CD8-positive, alpha-beta memory T cell (primary cell): Measurements from ENCODE around the gene RIT2. TPM values are rescaled to one million over a fixed set of nuclear protein-coding genes. Genes with fewer than 3 reads are reported as not detected.

Experiments
- CTCF ChIA-PET: fragments of 350-600 bp; sonication (Branson Sonifier 250); formaldehyde crosslinking; loops from one replicate; lab custom pipeline; 2021; ENCODE audit warnings: antibody characterized with exemption; lab: Charles Lee
- POLR2A ChIA-PET: fragments of 350-600 bp; sonication (Branson Sonifier 250); formaldehyde crosslinking; loops from one replicate; lab custom pipeline; 2021; ENCODE audit warnings: antibody characterized with exemption; lab: Charles Lee
- DNase-seq, 5 donors: peaks; one replicate each; pipeline versions ENCODE4 v3.0.0 to v3.0.0-alpha.2; 2020 to 2022; ENCODE audit warnings: mixed read lengths in 1 of 5
- H3K27ac ChIP-seq: one replicate; pipeline ENCODE4 v1.7.0; 2013; ENCODE audit warnings: low read depth, mild to moderate bottlenecking, low read length, moderate library complexity
- H3K27me3 ChIP-seq: 2 replicates; pipeline ENCODE4 v1.7.0; 2013; ENCODE audit warnings: low read length, mild to moderate bottlenecking; ENCODE audit not compliant: insufficient read depth, poor library complexity, severe bottlenecking
- H3K36me3 ChIP-seq: 2 replicates; pipeline ENCODE4 v1.7.0; 2013; ENCODE audit warnings: mild to moderate bottlenecking, low read length, moderate library complexity; ENCODE audit not compliant: insufficient read depth
- H3K4me1 ChIP-seq: 2 replicates; pipeline ENCODE4 v1.7.0; 2013; ENCODE audit warnings: mild to moderate bottlenecking, low read length, moderate library complexity; ENCODE audit not compliant: insufficient read depth
- H3K4me3 ChIP-seq: 2 replicates; pipeline ENCODE4 v1.7.0; 2013; ENCODE audit warnings: mild to moderate bottlenecking, low read length
- H3K9me3 ChIP-seq: 2 replicates; pipeline ENCODE4 v1.7.0; 2013; ENCODE audit warnings: mild to moderate bottlenecking, low read length
- H3K27ac Mint-ChIP-seq, 8 donors: one replicate each; pipeline ENCODE4 v1.8.0; 2020 to 2021; ENCODE audit warnings: mixed read lengths in 8 of 8, mild to moderate bottlenecking in 6 of 8, inconsistent platforms in 3 of 8, moderate library complexity in 3 of 8
- H3K27me3 Mint-ChIP-seq, 2 donors: one replicate each; pipeline ENCODE4 v1.8.0; 2020 to 2021; ENCODE audit warnings: mixed read lengths in 2 of 2, mild to moderate bottlenecking in 1 of 2, moderate library complexity in 1 of 2
- H3K36me3 Mint-ChIP-seq, 3 donors: one replicate each; pipeline ENCODE4 v1.8.0; 2020 to 2021; ENCODE audit warnings: mixed read lengths in 3 of 3, inconsistent platforms in 1 of 3, mild to moderate bottlenecking in 1 of 3
- H3K4me1 Mint-ChIP-seq, 3 donors: one replicate each; pipeline ENCODE4 v1.8.0; 2020 to 2021; ENCODE audit warnings: mixed read lengths in 3 of 3, inconsistent platforms in 1 of 3, mild to moderate bottlenecking in 1 of 3
- H3K4me3 Mint-ChIP-seq, 7 donors: one replicate each; pipeline ENCODE4 v1.8.0; 2020 to 2021; ENCODE audit warnings: mixed read lengths in 7 of 7, mild to moderate bottlenecking in 6 of 7, moderate library complexity in 4 of 7, inconsistent platforms in 2 of 7
- H3K9me3 Mint-ChIP-seq, 5 donors: one replicate each; pipeline ENCODE4 v1.8.0; 2020 to 2022; ENCODE audit warnings: mixed read lengths in 5 of 5, mild to moderate bottlenecking in 3 of 5, moderate library complexity in 2 of 5, inconsistent platforms in 1 of 5
- polyA plus RNA-seq: library from polyadenylated mRNA; unstranded; fragments of 300-500 nt; fragmentation: Illumina TruSeq; gene quantifications from one replicate; pipeline ENCODE4 v1.2.3, GENCODE V29; 2021
- total RNA-seq, 2 experiments: library from RNA; stranded (reverse); gene quantifications; one replicate each; pipeline ENCODE4 v1.2.3, GENCODE V29; 2021

The RIT2 gene
- total and polyA plus RNA-seq, 3 experiments from 2014 or later, result not detected

- POLR2A ChIA-PET, result no interaction called here
- peaks cover 0 to 1% of the 10 kb centered on the region in 2 donors for H3K27me3 Mint-ChIP-seq
- H3K27ac Mint-ChIP-seq, result no peak overlapping the region
These were observed 184.0 kb downstream of the RIT2 start for GRCh38 chr18:42931491-42931890.

DNA sequence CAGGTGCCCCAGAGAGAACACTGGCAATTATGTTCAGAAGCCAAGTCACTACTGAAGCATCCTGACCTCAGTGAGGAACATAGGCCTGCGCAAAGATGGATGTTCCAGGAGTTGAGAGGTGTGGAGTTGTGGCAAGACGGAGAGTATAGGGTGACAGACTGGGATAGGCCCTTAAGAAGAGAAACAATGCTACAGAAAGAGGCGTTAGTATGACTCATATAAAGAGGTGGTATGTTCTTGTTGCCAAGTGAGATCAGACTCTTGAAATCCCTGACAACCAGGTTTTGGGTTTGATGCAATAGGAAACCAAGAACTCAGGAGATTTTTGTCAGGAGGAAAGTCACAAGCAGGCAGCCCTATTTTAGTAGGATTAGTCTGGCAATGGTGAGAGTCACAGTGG, 185.6 kb downstream of the RIT2 start:
- peaks cover 0 to 1% of the 10 kb centered on the region in 2 donors for H3K27me3 Mint-ChIP-seq
- Histone ChIP-seq H3K4me3 (no peak overlapping the region), H3K27ac (no peak overlapping the region), H3K9me3 (no peaks in the 10 kb centered on the region), H3K4me1 (no peaks in the 10 kb centered on the region), H3K36me3 (no peaks in the 10 kb centered on the region), H3K27me3 (no peaks in the 10 kb centered on the region)
- H3K27ac Mint-ChIP-seq, result no peak overlapping the region
- DNase-seq, result no peak
- CTCF ChIA-PET, result no interaction called here
- no peaks in the 10 kb centered on the region for H3K36me3 Mint-ChIP-seq
- no peaks in the 10 kb centered on the region for H3K4me1 Mint-ChIP-seq
- no peak overlapping the region for H3K4me3 Mint-ChIP-seq
- POLR2A ChIA-PET, result no interaction called here
- peaks cover 1 to 16% (median 8%) of the 10 kb centered on the region in 5 donors for H3K9me3 Mint-ChIP-seq

More at GRCh38 chr18:42931491-42931890, 184.0 kb downstream of the RIT2 start:
- H3K27me3 ChIP-seq, result no peaks in the 10 kb centered on the region
- H3K9me3 Mint-ChIP-seq, result peaks cover 2 to 25% (median 12%) of the 10 kb centered on the region in 5 donors
- CTCF ChIA-PET, result no interaction called here
- H3K4me1 Mint-ChIP-seq, result no peaks in the 10 kb centered on the region
- H3K4me3 ChIP-seq, result no peak overlapping the region
- no peaks in the 10 kb centered on the region for H3K9me3 ChIP-seq
- no peaks in the 10 kb centered on the region for H3K36me3 ChIP-seq
- DNase-seq, result no peak
- H3K36me3 Mint-ChIP-seq, result no peaks in the 10 kb centered on the region
- H3K27ac ChIP-seq, result no peak overlapping the region
- H3K4me1 ChIP-seq, result no peaks in the 10 kb centered on the region
- no peak overlapping the region for H3K4me3 Mint-ChIP-seq

- H3K27me3 Mint-ChIP-seq, result peaks cover 0 to 1% of the 10 kb centered on the region in 2 donors
- no peak for DNase-seq
- H3K4me3 Mint-ChIP-seq, result no peak overlapping the region
- Histone ChIP-seq H3K9me3 (no peaks in the 10 kb centered on the region), H3K4me1 (no peaks in the 10 kb centered on the region), H3K27me3 (no peaks in the 10 kb centered on the region), H3K36me3 (no peaks in the 10 kb centered on the region), H3K4me3 (no peak overlapping the region), H3K27ac (no peak overlapping the region)
- no peak overlapping the region for H3K27ac Mint-ChIP-seq
- no peaks in the 10 kb centered on the region for H3K4me1 Mint-ChIP-seq
- peaks cover 0 to 20% (median 8%) of the 10 kb centered on the region in 5 donors for H3K9me3 Mint-ChIP-seq
- no peaks in the 10 kb centered on the region for H3K36me3 Mint-ChIP-seq
- POLR2A ChIA-PET, result no interaction called here
- CTCF ChIA-PET, result no interaction called here
These were observed 186.3 kb downstream of the RIT2 start for GRCh38 chr18:42929181-42929580.

GRCh38 chr18:42925036-42925435, 190.4 kb downstream of the RIT2 start:
- no peak overlapping the region for H3K4me3 Mint-ChIP-seq
- H3K36me3 Mint-ChIP-seq, result no peaks in the 10 kb centered on the region
- no peak for DNase-seq
- H3K27me3 Mint-ChIP-seq, result peaks cover 0 to 1% of the 10 kb centered on the region in 2 donors
- H3K4me1 Mint-ChIP-seq, result no peaks in the 10 kb centered on the region
- no peak overlapping the region for H3K27ac ChIP-seq
- H3K4me3 ChIP-seq, result no peak overlapping the region
- no peaks in the 10 kb centered on the region for H3K27me3 ChIP-seq
- ChIA-PET POLR2A (no interaction called here), CTCF (no interaction called here)
- peaks cover 2 to 31% (median 6%) of the 10 kb centered on the region in 5 donors for H3K9me3 Mint-ChIP-seq
- H3K36me3 ChIP-seq, result no peaks in the 10 kb centered on the region
- no peaks in the 10 kb centered on the region for H3K9me3 ChIP-seq
- H3K27ac Mint-ChIP-seq, result no peak overlapping the region
- H3K4me1 ChIP-seq, result no peaks in the 10 kb centered on the region

DNA sequence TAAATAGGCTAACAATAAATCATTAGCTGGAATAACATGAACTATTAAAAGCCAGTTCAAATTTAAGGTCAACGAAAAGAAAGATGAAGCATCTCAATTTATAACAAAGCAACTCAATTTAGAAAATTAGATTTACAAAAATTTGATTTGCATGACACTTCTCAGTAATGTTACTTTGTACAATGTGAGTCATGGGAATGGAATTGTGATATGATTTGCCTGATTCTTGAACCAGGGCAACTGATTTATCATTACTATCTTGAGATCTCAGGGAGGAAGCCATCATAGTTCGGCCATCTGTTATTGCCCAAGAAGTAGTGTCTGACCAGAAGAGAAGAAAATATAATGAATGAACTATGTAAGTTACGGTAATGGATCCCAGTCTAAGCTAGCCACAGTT, 193.1 kb downstream of the RIT2 start:
- DNase-seq, result no peak
- Histone ChIP-seq H3K27ac (no peak overlapping the region), H3K4me3 (no peak overlapping the region), H3K36me3 (no peaks in the 10 kb centered on the region), H3K4me1 (no peaks in the 10 kb centered on the region), H3K9me3 (no peaks in the 10 kb centered on the region), H3K27me3 (no peaks in the 10 kb centered on the region)
- H3K27me3 Mint-ChIP-seq, result no peaks in the 10 kb centered on the region
- peaks cover 2 to 40% (median 9%) of the 10 kb centered on the region in 5 donors for H3K9me3 Mint-ChIP-seq
- ChIA-PET CTCF (no interaction called here), POLR2A (no interaction called here)
- H3K4me1 Mint-ChIP-seq, result no peaks in the 10 kb centered on the region
- H3K36me3 Mint-ChIP-seq, result no peaks in the 10 kb centered on the region
- H3K27ac Mint-ChIP-seq, result no peak overlapping the region
- H3K4me3 Mint-ChIP-seq, result no peak overlapping the region

DNA sequence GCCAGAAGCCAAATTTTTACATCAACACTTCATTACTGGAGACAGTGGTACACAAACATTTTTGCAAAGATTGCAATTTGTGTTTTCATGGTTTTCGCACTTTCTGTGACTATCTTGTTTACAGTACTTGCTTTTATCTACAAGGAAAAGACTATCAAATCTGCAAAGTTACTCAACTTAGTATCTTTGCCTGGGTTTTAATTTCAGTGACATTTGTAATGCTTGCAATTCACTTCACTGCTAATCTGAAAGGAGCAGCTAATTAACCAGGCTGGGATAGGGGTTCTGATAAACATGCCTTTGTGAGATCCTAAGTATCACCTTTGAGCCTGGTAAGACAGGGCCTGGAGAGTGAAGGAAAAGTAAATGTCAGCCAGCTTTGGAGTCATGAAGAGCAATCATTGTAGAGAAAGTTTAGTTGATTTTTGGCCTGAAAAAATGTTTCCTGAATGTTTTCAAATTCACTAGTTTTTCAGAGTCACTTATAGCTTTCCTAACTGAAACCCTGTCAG, 194.2 kb downstream of the RIT2 start:
- ChIA-PET CTCF (no interaction called here), POLR2A (no interaction called here)
- Mint-ChIP-seq H3K27me3 (no peaks in the 10 kb centered on the region), H3K9me3 (peaks cover 2 to 38% (median 12%) of the 10 kb centered on the region in 5 donors), H3K36me3 (no peaks in the 10 kb centered on the region), H3K4me3 (no peak overlapping the region), H3K4me1 (no peaks in the 10 kb centered on the region), H3K27ac (no peak overlapping the region)
- Histone ChIP-seq H3K27ac (no peak overlapping the region), H3K4me1 (no peaks in the 10 kb centered on the region), H3K9me3 (no peaks in the 10 kb centered on the region), H3K27me3 (no peaks in the 10 kb centered on the region), H3K4me3 (no peak overlapping the region), H3K36me3 (no peaks in the 10 kb centered on the region)
- no peak for DNase-seq

DNA sequence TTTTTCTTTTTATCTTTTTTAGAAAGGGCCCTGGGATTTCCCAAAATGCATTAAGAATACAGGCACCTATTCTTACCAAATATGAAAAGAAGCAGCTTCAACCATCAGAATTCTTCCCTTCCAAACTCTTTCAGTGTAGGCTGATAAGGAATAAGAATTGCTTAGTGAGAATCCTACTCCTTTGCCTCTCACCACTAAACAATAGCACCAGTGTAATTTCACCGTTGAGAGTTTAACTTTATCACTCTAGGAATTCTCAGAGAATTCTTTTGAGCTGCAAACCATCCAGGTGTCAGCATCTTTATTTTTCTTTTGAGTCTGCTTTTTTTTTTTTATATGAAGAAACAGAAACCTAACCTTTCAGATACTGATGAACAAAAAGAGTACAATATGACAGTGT, 194.9 kb downstream of the RIT2 start:
- Mint-ChIP-seq H3K36me3 (no peaks in the 10 kb centered on the region), H3K4me3 (no peak overlapping the region), H3K9me3 (peaks cover 2 to 37% (median 12%) of the 10 kb centered on the region in 5 donors), H3K27ac (no peak overlapping the region), H3K4me1 (no peaks in the 10 kb centered on the region), H3K27me3 (no peaks in the 10 kb centered on the region)
- POLR2A ChIA-PET, result no interaction called here
- Histone ChIP-seq H3K4me1 (no peaks in the 10 kb centered on the region), H3K27me3 (no peaks in the 10 kb centered on the region), H3K4me3 (no peak overlapping the region), H3K9me3 (no peaks in the 10 kb centered on the region), H3K27ac (no peak overlapping the region), H3K36me3 (no peaks in the 10 kb centered on the region)
- DNase-seq, result no peak
- CTCF ChIA-PET, result no interaction called here

GRCh38 chr18:42915299-42915698, 200.2 kb downstream of the RIT2 start:
- no peak for DNase-seq
- H3K27me3 Mint-ChIP-seq, result no peaks in the 10 kb centered on the region
- no peaks in the 10 kb centered on the region for H3K9me3 ChIP-seq
- ChIA-PET POLR2A (no interaction called here), CTCF (no interaction called here)
- H3K27ac Mint-ChIP-seq, result no peak overlapping the region
- no peak overlapping the region for H3K4me3 Mint-ChIP-seq
- no peaks in the 10 kb centered on the region for H3K4me1 ChIP-seq
- peaks cover 0 to 40% (median 14%) of the 10 kb centered on the region in 5 donors for H3K9me3 Mint-ChIP-seq
- no peak overlapping the region for H3K4me3 ChIP-seq
- H3K4me1 Mint-ChIP-seq, result no peaks in the 10 kb centered on the region
- no peaks in the 10 kb centered on the region for H3K27me3 ChIP-seq
- H3K27ac ChIP-seq, result no peak overlapping the region
- H3K36me3 ChIP-seq, result no peaks in the 10 kb centered on the region
- no peaks in the 10 kb centered on the region for H3K36me3 Mint-ChIP-seq
